MM.1S (cell line): ENCODE results near the gene WDR88.

ENCODE experiments used
- DNase-seq: peaks from one replicate; pipeline ENCODE4 v3.0.0-alpha.2; 2015
- H2AFZ ChIP-seq: fragments of 300-600 bp; sonication (generic); 2 replicates; pipeline ENCODE4 v1.6.0; 2016; ENCODE audit warnings: antibody characterized with exemption, low read length
- H3F3A ChIP-seq: fragments of 300-600 bp; sonication (generic); 2 replicates; pipeline ENCODE4 v1.6.1; 2016; ENCODE audit warnings: mild to moderate bottlenecking, antibody characterized with exemption, low read length, moderate library complexity, mixed read lengths; ENCODE audit not compliant: insufficient read depth
- H3K27ac ChIP-seq: fragments of 300-600 bp; sonication (generic); 2 replicates; pipeline ENCODE4 v1.5.1; 2016; ENCODE audit warnings: mild to moderate bottlenecking, low read length
- H3K27me3 ChIP-seq: fragments of 300-600 bp; sonication (generic); replicated peaks from 2 replicates; pipeline ENCODE4 v1.6.0; 2016; ENCODE audit warnings: low read length; ENCODE audit not compliant: insufficient read depth
- H3K36me3 ChIP-seq: fragments of 300-600 bp; sonication (generic); replicated peaks from 2 replicates; pipeline ENCODE4 v1.6.1; 2016; ENCODE audit warnings: mild to moderate bottlenecking, low read length, mixed read lengths; ENCODE audit not compliant: insufficient read depth
- H3K4me1 ChIP-seq: fragments of 300-600 bp; sonication (generic); 2 replicates; pipeline ENCODE4 v1.6.1; 2016; ENCODE audit warnings: low read length, mixed read lengths
- H3K4me2 ChIP-seq: fragments of 300-600 bp; sonication (generic); 2 replicates; pipeline ENCODE4 v1.6.0; 2016; ENCODE audit warnings: low read depth, low read length
- H3K4me3 ChIP-seq: fragments of 300-600 bp; sonication (generic); 2 replicates; pipeline ENCODE4 v1.5.1; 2016; ENCODE audit warnings: low read length, mixed read lengths
- H3K79me2 ChIP-seq: fragments of 300-600 bp; sonication (generic); 2 replicates; pipeline ENCODE4 v1.6.1; 2016; ENCODE audit warnings: mixed run types, low read length, mixed read lengths
- H3K9ac ChIP-seq: fragments of 300-600 bp; sonication (generic); 2 replicates; pipeline ENCODE4 v1.6.1; 2016; ENCODE audit warnings: low read length, mixed read lengths
- H3K9me2 ChIP-seq: fragments of 300-600 bp; sonication (generic); replicated peaks from 2 replicates; pipeline ENCODE4 v1.6.1; 2016; ENCODE audit warnings: mild to moderate bottlenecking, low read length, mixed read lengths; ENCODE audit not compliant: insufficient read depth
- H3K9me3 ChIP-seq: fragments of 300-600 bp; sonication (generic); replicated peaks from 2 replicates; pipeline ENCODE4 v1.6.1; 2016; ENCODE audit warnings: mild to moderate bottlenecking, low read length, mixed read lengths; ENCODE audit not compliant: insufficient read depth
- H4K20me1 ChIP-seq: fragments of 300-600 bp; sonication (generic); 2 replicates; pipeline ENCODE4 v1.6.1; 2016; ENCODE audit warnings: mild to moderate bottlenecking, low read length, moderate library complexity, mixed read lengths; ENCODE audit not compliant: insufficient read depth
- CTCF ChIP-seq: fragments of 300-600 bp; sonication (generic); IDR thresholded peaks from 2 replicates; pipeline ENCODE4 v1.5.1; 2016; ENCODE audit warnings: antibody characterized with exemption, low read length, mixed read lengths
- EZH2 ChIP-seq: fragments of 300-600 bp; sonication (generic); optimal IDR thresholded peaks from 2 replicates; pipeline ENCODE3; 2017; ENCODE audit warnings: low read depth, mild to moderate bottlenecking, antibody characterized with exemption, low read length, mixed read lengths
- EZH2phosphoT487 ChIP-seq: fragments of 300-600 bp; sonication (generic); IDR thresholded peaks from 2 replicates; pipeline ENCODE4 v1.6.1; 2018; ENCODE audit warnings: antibody characterized with exemption, low read length

WDR88 gene

GRCh38 chr19:33110137-33110910 is 21.6 kb upstream of the WDR88 start:
- no peaks in the 10 kb centered on the region for H3K9me2 ChIP-seq
- H3K9me3 ChIP-seq, result no peaks in the 10 kb centered on the region
- H4K20me1 ChIP-seq, result no peaks in the 10 kb centered on the region
- no peaks in the 10 kb centered on the region for H3K27me3 ChIP-seq
- no peaks in the 10 kb centered on the region for H3K4me1 ChIP-seq
- DNase-seq, result no peak
- H3K36me3 ChIP-seq, result no peaks in the 10 kb centered on the region
- H3F3A ChIP-seq, result no peaks in the 10 kb centered on the region
- no peak overlapping the region for H3K4me3 ChIP-seq
- H3K4me2 ChIP-seq, result no peak overlapping the region
- H2AFZ ChIP-seq, result no peak overlapping the region
- H3K27ac ChIP-seq, result no peak overlapping the region
- no peak overlapping the region for H3K9ac ChIP-seq
- no peaks in the 10 kb centered on the region for H3K79me2 ChIP-seq
- TF ChIP-seq CTCF, result no peak
- TF ChIP-seq EZH2, result no peak
- no peak for TF ChIP-seq EZH2phosphoT487

GRCh38 chr19:33111587-33111986 is 20.3 kb upstream of the WDR88 start:
- H3K9me3 ChIP-seq, result no peaks in the 10 kb centered on the region
- no peaks in the 10 kb centered on the region for H3K9me2 ChIP-seq
- DNase-seq, result no peak
- no peak overlapping the region for H3K4me2 ChIP-seq
- H3F3A ChIP-seq, result no peaks in the 10 kb centered on the region
- H2AFZ ChIP-seq, result no peak overlapping the region
- H3K4me1 ChIP-seq, result no peaks in the 10 kb centered on the region
- no peak overlapping the region for H3K27ac ChIP-seq
- no peaks in the 10 kb centered on the region for H3K27me3 ChIP-seq
- no peaks in the 10 kb centered on the region for H4K20me1 ChIP-seq
- TF ChIP-seq EZH2phosphoT487 (no peak), EZH2 (no peak), CTCF (no peak)
- H3K4me3 ChIP-seq, result no peak overlapping the region
- no peaks in the 10 kb centered on the region; the same call in 1 of the 2 replicates for H3K36me3 ChIP-seq
- H3K79me2 ChIP-seq, result no peaks in the 10 kb centered on the region
- no peak overlapping the region for H3K9ac ChIP-seq

- TF ChIP-seq CTCF, result no peak
- no peak for TF ChIP-seq EZH2
- no peak for TF ChIP-seq EZH2phosphoT487
- H4K20me1 ChIP-seq, result no peaks in the 10 kb centered on the region
- no peak overlapping the region for H3K4me3 ChIP-seq
- no peaks in the 10 kb centered on the region for H3K9me3 ChIP-seq
- H3K4me1 ChIP-seq, result no peaks in the 10 kb centered on the region
- H3K36me3 ChIP-seq, result no peaks in the 10 kb centered on the region; the same call in 1 of the 2 replicates
- no peak overlapping the region for H2AFZ ChIP-seq
- no peak for DNase-seq
- H3K27ac ChIP-seq, result no peak overlapping the region
- no peak overlapping the region for H3K4me2 ChIP-seq
- no peaks in the 10 kb centered on the region for H3K27me3 ChIP-seq
- H3F3A ChIP-seq, result no peaks in the 10 kb centered on the region
- no peaks in the 10 kb centered on the region for H3K9me2 ChIP-seq
- no peak overlapping the region for H3K9ac ChIP-seq
- no peaks in the 10 kb centered on the region for H3K79me2 ChIP-seq
Observed at GRCh38 chr19:33114312-33114711, 17.6 kb upstream of the WDR88 start.
